GM13976 (cell line): ENCODE measurements around the gene MCF2L2.

Experiments
- DNase-seq: peaks from one replicate; pipeline ENCODE4 v3.0.0; 2012; ENCODE audit warnings: low spot score
- CTCF ChIP-seq: IDR thresholded peaks from 2 replicates; pipeline ENCODE4 v1.5.1; 2012; ENCODE audit warnings: borderline replicate concordance, mild to moderate bottlenecking; ENCODE audit not compliant: insufficient read depth; ENCODE audit errors: extremely low read depth, missing control alignments, control extremely low read depth
- in situ Hi-C: fragments of 300-500 bp; cut with MboI; formaldehyde crosslinking; loops from one replicate; pipeline ENCODE4 v1.12.0; 2022; ENCODE audit warnings: low sequenced_read_pairs, mixed read lengths, inconsistent platforms; ENCODE audit not compliant: unreplicated experiment

The MCF2L2 gene

GRCh38 chr3:183318877-183319276 is 109.5 kb downstream of the MCF2L2 start:
- TF ChIP-seq CTCF: no peak
- DNase-seq: no peak
- in situ Hi-C loops: no loop called here

- DNase-seq: no peak
- TF ChIP-seq CTCF: no peak
- in situ Hi-C loops: no loop called here
Observed at GRCh38 chr3:183317886-183318865, 110.2 kb downstream of the MCF2L2 start.

- TF ChIP-seq CTCF: no peak
- no peak for DNase-seq
- in situ Hi-C loops: no loop called here
Observed at GRCh38 chr3:183317271-183317670, 111.1 kb downstream of the MCF2L2 start.

GRCh38 chr3:183315739-183316138 is 112.7 kb downstream of the MCF2L2 start:
- no peak for DNase-seq
- in situ Hi-C loops: no loop called here
- no peak for TF ChIP-seq CTCF

GRCh38 chr3:183313764-183314163 is 114.7 kb downstream of the MCF2L2 start:
- no peak for DNase-seq
- no peak for TF ChIP-seq CTCF
- in situ Hi-C loops: no loop called here

GRCh38 chr3:183313351-183313750 is 115.1 kb downstream of the MCF2L2 start:
- in situ Hi-C loops: no loop called here
- no peak for TF ChIP-seq CTCF
- no peak for DNase-seq
